Ascending aorta (tissue), 2 donors: Measurements from ENCODE around the gene TNFRSF18. TPM values are rescaled to one million over a fixed set of nuclear protein-coding genes. Genes with fewer than 3 reads are reported as not detected.

Experiments
- DNase-seq, 2 donors: peaks; one replicate each; pipeline ENCODE4 v3.0.0-alpha.2; 2019; ENCODE audit warnings: low spot score in 2 of 2
- H3K27ac ChIP-seq, 2 donors: fragments of 200-600 bp; sonication (generic); one replicate each; pipeline ENCODE4 v1.5.1; 2016 to 2017; ENCODE audit warnings: mild to moderate bottlenecking in 1 of 2
- H3K27me3 ChIP-seq: fragments of 200-600 bp; sonication (generic); one replicate; pipeline ENCODE4 v1.5.1; 2017
- H3K36me3 ChIP-seq, 2 donors: fragments of 200-600 bp; sonication (generic); one replicate each; pipeline ENCODE4 v1.5.1; 2016
- H3K4me1 ChIP-seq, 2 donors: fragments of 200-600 bp; sonication (generic); one replicate each; pipeline ENCODE4 v1.5.1; 2016 to 2017; ENCODE audit warnings: mild to moderate bottlenecking in 1 of 2
- H3K4me3 ChIP-seq, 2 donors: fragments of 200-600 bp; sonication (generic); one replicate each; pipeline ENCODE4 v1.5.1; 2016 to 2017; ENCODE audit warnings: mild to moderate bottlenecking in 1 of 2
- H3K9me3 ChIP-seq, 2 donors: fragments of 200-600 bp; sonication (generic); one replicate each; pipeline ENCODE4 v1.5.1; 2016
- intact Hi-C: fragments of 100-400 bp; cut with DNase I; formaldehyde crosslinking; loops from one replicate; pipeline ENCODE4 v1.15.1; 2023
- total RNA-seq: library from RNA; depleted of rRNA; stranded (reverse); fragments of >200 nt; gene quantifications from one replicate; pipeline ENCODE4 v1.1.0, GENCODE V29; 2016
- TF ChIP-seq, protein P1 (sequence below), 3 experiments: fragments of 200-600 bp in 2 of 3; fragments of 450-650 bp in 1 of 3; sonication (generic) in 2 of 3; IDR thresholded peaks; one replicate each; pipeline ENCODE4 v1.5.1; 2016 to 2019; ENCODE audit warnings: antibody characterized with exemption in 3 of 3, mild to moderate bottlenecking in 1 of 3, moderate library complexity in 1 of 3

Gene TNFRSF18
- total RNA-seq, 1 donor from 2014 or later = not detected

DNA sequence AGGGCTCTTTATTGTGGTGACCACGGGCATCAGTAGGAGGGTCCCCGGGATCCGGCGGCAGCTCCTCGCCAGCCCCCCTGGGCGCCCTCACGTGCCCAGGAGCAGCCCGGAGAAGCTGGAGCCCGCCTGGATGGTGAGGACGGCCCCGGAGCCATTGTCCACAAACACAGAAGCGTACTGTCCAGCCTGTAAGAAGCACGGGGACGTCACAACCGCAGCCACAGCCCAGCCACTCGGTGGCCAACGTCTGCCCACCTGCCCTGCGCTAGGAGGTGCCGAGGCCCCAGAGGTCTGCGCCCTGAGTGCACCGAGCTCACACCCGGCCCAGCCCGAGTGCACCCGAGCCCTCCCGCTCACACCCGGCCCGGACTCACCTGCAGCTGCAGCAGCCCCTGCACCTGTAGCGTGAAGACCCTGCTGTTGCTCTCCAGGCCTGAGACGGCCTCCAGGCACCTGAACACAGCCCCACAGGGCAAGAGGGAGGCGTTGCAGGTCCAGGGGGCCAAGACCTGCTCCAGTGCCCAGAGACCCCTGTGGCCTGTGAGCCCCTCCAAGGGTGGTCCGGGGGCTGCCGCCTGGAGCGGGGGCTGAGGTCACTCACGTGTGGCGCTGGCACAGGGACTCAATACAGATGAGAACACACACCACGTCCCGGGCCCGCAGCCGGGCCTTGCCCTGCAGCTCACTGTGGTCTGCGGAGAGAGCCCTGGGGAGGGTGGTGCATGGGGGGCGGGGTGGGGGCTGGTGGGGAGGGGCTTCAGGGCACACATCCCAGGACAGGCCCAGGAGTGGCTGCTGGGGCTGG, 36.3 kb upstream of the TNFRSF18 start:
- intact Hi-C loops = no loop called here
- TF ChIP-seq, protein P1, sequence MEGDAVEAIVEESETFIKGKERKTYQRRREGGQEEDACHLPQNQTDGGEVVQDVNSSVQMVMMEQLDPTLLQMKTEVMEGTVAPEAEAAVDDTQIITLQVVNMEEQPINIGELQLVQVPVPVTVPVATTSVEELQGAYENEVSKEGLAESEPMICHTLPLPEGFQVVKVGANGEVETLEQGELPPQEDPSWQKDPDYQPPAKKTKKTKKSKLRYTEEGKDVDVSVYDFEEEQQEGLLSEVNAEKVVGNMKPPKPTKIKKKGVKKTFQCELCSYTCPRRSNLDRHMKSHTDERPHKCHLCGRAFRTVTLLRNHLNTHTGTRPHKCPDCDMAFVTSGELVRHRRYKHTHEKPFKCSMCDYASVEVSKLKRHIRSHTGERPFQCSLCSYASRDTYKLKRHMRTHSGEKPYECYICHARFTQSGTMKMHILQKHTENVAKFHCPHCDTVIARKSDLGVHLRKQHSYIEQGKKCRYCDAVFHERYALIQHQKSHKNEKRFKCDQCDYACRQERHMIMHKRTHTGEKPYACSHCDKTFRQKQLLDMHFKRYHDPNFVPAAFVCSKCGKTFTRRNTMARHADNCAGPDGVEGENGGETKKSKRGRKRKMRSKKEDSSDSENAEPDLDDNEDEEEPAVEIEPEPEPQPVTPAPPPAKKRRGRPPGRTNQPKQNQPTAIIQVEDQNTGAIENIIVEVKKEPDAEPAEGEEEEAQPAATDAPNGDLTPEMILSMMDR (IDR thresholded peaks at IDR 0.05) = no peak
- H3K27me3 ChIP-seq = no peaks in the 10 kb centered on the region

GRCh38 chr1:1241588-1242219, 35.3 kb upstream of the TNFRSF18 start:
- DNase-seq = no peak
- TF ChIP-seq, protein P1 (IDR thresholded peaks at IDR 0.05) = no peak
- H3K4me1 ChIP-seq = no peaks in the 10 kb centered on the region
- intact Hi-C loops = no loop called here
- no peaks in the 10 kb centered on the region for H3K36me3 ChIP-seq
- no peak overlapping the region for H3K4me3 ChIP-seq
- H3K27me3 ChIP-seq = no peaks in the 10 kb centered on the region
- H3K27ac ChIP-seq = no peak overlapping the region
- no peaks in the 10 kb centered on the region for H3K9me3 ChIP-seq

More for the DNA sequence above, 36.3 kb upstream of the TNFRSF18 start:
- peaks cover 0 to 3% of the 10 kb centered on the region in 2 donors for H3K4me1 ChIP-seq
- H3K36me3 ChIP-seq = no peaks in the 10 kb centered on the region
- no peaks in the 10 kb centered on the region for H3K9me3 ChIP-seq
- no peak overlapping the region for H3K4me3 ChIP-seq
- H3K27ac ChIP-seq = no peak overlapping the region
- DNase-seq = no peak

- H3K4me1 ChIP-seq = no peaks in the 10 kb centered on the region
- TF ChIP-seq, protein P1 (IDR thresholded peaks at IDR 0.05) = no peak
- DNase-seq = no peak
- no peak overlapping the region for H3K27ac ChIP-seq
- intact Hi-C loops = no loop called here
- H3K4me3 ChIP-seq = no peak overlapping the region
- no peaks in the 10 kb centered on the region for H3K9me3 ChIP-seq
- H3K36me3 ChIP-seq = no peaks in the 10 kb centered on the region
- no peaks in the 10 kb centered on the region for H3K27me3 ChIP-seq
Measured at GRCh38 chr1:1240822-1241587, 34.6 kb upstream of the TNFRSF18 start.

- DNase-seq = no peak
- Histone ChIP-seq H3K36me3 (no peaks in the 10 kb centered on the region), H3K27me3 (no peaks in the 10 kb centered on the region), H3K27ac (no peak overlapping the region), H3K9me3 (no peaks in the 10 kb centered on the region), H3K4me1 (no peaks in the 10 kb centered on the region), H3K4me3 (no peak overlapping the region)
- TF ChIP-seq, protein P1 (IDR thresholded peaks at IDR 0.05) = no peak
- intact Hi-C loops = no loop called here
Measured at GRCh38 chr1:1240348-1240732, 33.9 kb upstream of the TNFRSF18 start.

DNA sequence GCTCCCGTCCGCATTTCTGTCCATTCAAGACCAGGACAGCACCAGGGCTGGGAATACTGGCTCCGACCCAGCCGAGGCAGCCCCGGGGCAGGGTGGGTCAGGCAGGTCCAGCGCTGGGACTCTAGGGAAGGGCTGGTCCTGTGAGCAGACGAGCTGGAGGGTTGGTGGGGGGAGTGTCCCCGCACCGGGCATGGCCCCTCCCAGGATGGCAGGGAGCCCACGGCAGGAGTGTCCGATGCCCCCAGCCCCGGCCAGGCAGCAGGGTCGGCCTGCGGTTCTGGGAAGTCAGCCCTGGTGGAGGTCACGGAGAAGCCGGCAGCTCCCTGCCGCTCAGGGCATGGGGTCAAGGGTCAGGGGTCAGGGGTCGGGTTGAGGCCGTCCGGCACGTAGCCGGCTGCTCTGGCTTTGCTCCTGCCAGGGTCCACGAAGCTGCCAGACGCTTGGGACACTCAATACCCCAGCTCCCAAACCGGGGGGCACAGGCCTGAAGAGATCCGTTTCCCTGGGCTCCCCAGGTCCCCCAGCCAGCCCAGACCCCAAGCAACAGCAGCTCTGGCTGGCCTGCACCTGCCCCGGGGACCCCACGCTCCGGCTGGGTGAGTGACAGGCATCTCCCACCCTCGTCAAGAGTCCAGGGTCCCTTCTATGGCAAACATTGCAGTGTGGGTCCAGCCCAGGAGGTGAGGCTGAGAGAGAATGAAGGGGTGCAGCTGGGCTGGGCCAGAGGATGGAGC, 33.4 kb upstream of the TNFRSF18 start:
- Histone ChIP-seq H3K27me3 (no peaks in the 10 kb centered on the region), H3K27ac (no peak overlapping the region), H3K36me3 (no peaks in the 10 kb centered on the region), H3K4me3 (no peak overlapping the region), H3K9me3 (no peaks in the 10 kb centered on the region), H3K4me1 (no peaks in the 10 kb centered on the region)
- TF ChIP-seq, protein P1 (IDR thresholded peaks at IDR 0.05) = no peak
- intact Hi-C loops = no loop called here
- no peak for DNase-seq
